Neural crest cell (in vitro differentiated cells): ENCODE measurements around the gene KIR2DL1. TPM values are rescaled to one million over a fixed set of nuclear protein-coding genes. Genes with fewer than 3 reads are reported as not detected.
"Not testable (repeated sequence)": the region's sequence is repeated elsewhere in the genome, so short reads cannot be mapped to it uniquely, and the experiment has no call there.

Experiments used
- DNase-seq: peaks from one replicate; pipeline ENCODE4 v3.0.0; 2021; ENCODE audit warnings: low read depth, mixed read lengths, low spot score
- H3K27ac Mint-ChIP-seq: one replicate; pipeline ENCODE4 v1.8.0; 2021; ENCODE audit warnings: mild to moderate bottlenecking, mixed read lengths; ENCODE audit not compliant: unreplicated experiment
- H3K27me3 Mint-ChIP-seq: 2 replicates; pipeline ENCODE4 v1.8.0; 2021; ENCODE audit warnings: low read depth, mild to moderate bottlenecking, mixed read lengths
- H3K36me3 Mint-ChIP-seq: 2 replicates; pipeline ENCODE4 v1.8.0; 2021; ENCODE audit warnings: low read depth, mild to moderate bottlenecking, mixed read lengths
- H3K4me1 Mint-ChIP-seq: 2 replicates; pipeline ENCODE4 v1.8.0; 2021; ENCODE audit warnings: mixed read lengths
- H3K4me3 Mint-ChIP-seq: one replicate; pipeline ENCODE4 v1.8.0; 2021; ENCODE audit warnings: mild to moderate bottlenecking, mixed read lengths
- H3K9me3 Mint-ChIP-seq: 2 replicates; pipeline ENCODE4 v1.8.0; 2021; ENCODE audit warnings: mixed read lengths
- CTCF ChIP-seq: fragments of 200-600 bp; sonication (generic); conservative IDR thresholded peaks from 2 replicates; pipeline ENCODE4 v1.5.0; 2021; ENCODE audit warnings: antibody characterized with exemption, mild to moderate bottlenecking
- total RNA-seq: library from RNA; stranded (reverse); gene quantifications from 2 replicates; pipeline ENCODE4 v1.2.1, GENCODE V29; 2021

The KIR2DL1 gene
- total RNA-seq, 1 donor from 2014 or later: not detected

- Mint-ChIP-seq H3K27me3 (no peaks in the 10 kb centered on the region), H3K9me3 (peaks cover 33% of the 10 kb centered on the region), H3K4me1 (no peaks in the 10 kb centered on the region), H3K27ac (no peak overlapping the region), H3K4me3 (no peak overlapping the region), H3K36me3 (peaks cover 9% of the 10 kb centered on the region)
- DNase-seq: no peak
- no peak for TF ChIP-seq CTCF
These were observed 40.0 kb upstream of the KIR2DL1 start for GRCh38 chr19:54729416-54730188.

GRCh38 chr19:54731191-54731590 lies 38.4 kb upstream of the KIR2DL1 start:
- TF ChIP-seq CTCF: no peak
- DNase-seq: no peak
- Mint-ChIP-seq H3K27ac (no peak overlapping the region), H3K4me1 (no peaks in the 10 kb centered on the region), H3K4me3 (no peak overlapping the region), H3K36me3 (peaks cover 9% of the 10 kb centered on the region), H3K27me3 (no peaks in the 10 kb centered on the region), H3K9me3 (peaks cover 34% of the 10 kb centered on the region)

- not testable (repeated sequence) for DNase-seq, H3K27me3 Mint-ChIP-seq, H3K4me1 Mint-ChIP-seq, H3K4me3 Mint-ChIP-seq, H3K27ac Mint-ChIP-seq
- H3K36me3 Mint-ChIP-seq: peaks cover 11% of the 10 kb centered on the region
- peaks cover 33% of the 10 kb centered on the region for H3K9me3 Mint-ChIP-seq
These were observed 31.3 kb upstream of the KIR2DL1 start, which contains the start of gene KIR2DL3 for GRCh38 chr19:54738306-54738705. KIR2DL3 (plus strand) TSS chr19:54738513; CDS start chr19:54738546, 33 bp downstream.

- TF ChIP-seq CTCF: no peak
- H3K9me3 Mint-ChIP-seq: peaks cover 32% of the 10 kb centered on the region
- peaks cover 13% of the 10 kb centered on the region for H3K36me3 Mint-ChIP-seq
These were observed 30.9 kb upstream of the KIR2DL1 start for GRCh38 chr19:54738715-54739114.

GRCh38 chr19:54739587-54740497 lies 29.8 kb upstream of the KIR2DL1 start:
- Mint-ChIP-seq H3K27ac (no peak overlapping the region), H3K27me3 (no peaks in the 10 kb centered on the region), H3K4me1 (no peaks in the 10 kb centered on the region), H3K4me3 (no peak overlapping the region), H3K9me3 (peaks cover 31% of the 10 kb centered on the region), H3K36me3 (peaks cover 13% of the 10 kb centered on the region)
- no peak for TF ChIP-seq CTCF
- DNase-seq: no peak

More at GRCh38 chr19:54738715-54739114, 30.9 kb upstream of the KIR2DL1 start:
- no peak overlapping the region for H3K27ac Mint-ChIP-seq
- H3K4me3 Mint-ChIP-seq: no peak overlapping the region
- no peaks in the 10 kb centered on the region for H3K4me1 Mint-ChIP-seq
- DNase-seq: no peak
- H3K27me3 Mint-ChIP-seq: no peaks in the 10 kb centered on the region

- not testable (repeated sequence) for DNase-seq, H3K36me3 Mint-ChIP-seq, H3K27ac Mint-ChIP-seq, H3K4me3 Mint-ChIP-seq, H3K27me3 Mint-ChIP-seq, H3K4me1 Mint-ChIP-seq
- peaks cover 21% of the 10 kb centered on the region for H3K9me3 Mint-ChIP-seq
These were observed 27.6 kb upstream of the KIR2DL1 start for GRCh38 chr19:54741950-54742349.

- H3K27me3 Mint-ChIP-seq, H3K27ac Mint-ChIP-seq, H3K36me3 Mint-ChIP-seq, H3K4me1 Mint-ChIP-seq, H3K4me3 Mint-ChIP-seq, DNase-seq: not testable (repeated sequence)
- peaks cover 14% of the 10 kb centered on the region for H3K9me3 Mint-ChIP-seq
These were observed 25.5 kb upstream of the KIR2DL1 start for GRCh38 chr19:54744080-54744479.

GRCh38 chr19:54747614-54748322 lies 21.8 kb upstream of the KIR2DL1 start:
- H3K36me3 Mint-ChIP-seq, H3K27ac Mint-ChIP-seq: not testable (repeated sequence)
- peaks cover 12% of the 10 kb centered on the region for H3K9me3 Mint-ChIP-seq

GRCh38 chr19:54750276-54750675 lies 19.3 kb upstream of the KIR2DL1 start:
- peaks cover 14% of the 10 kb centered on the region for H3K9me3 Mint-ChIP-seq
- not testable (repeated sequence) for H3K36me3 Mint-ChIP-seq, H3K4me1 Mint-ChIP-seq, H3K27me3 Mint-ChIP-seq, H3K27ac Mint-ChIP-seq, H3K4me3 Mint-ChIP-seq, DNase-seq

More at GRCh38 chr19:54747614-54748322, 21.8 kb upstream of the KIR2DL1 start:
- H3K4me1 Mint-ChIP-seq, H3K27me3 Mint-ChIP-seq, DNase-seq, H3K4me3 Mint-ChIP-seq: not testable (repeated sequence)
